ENCODE measurements around the gene BDNF.

DNA sequence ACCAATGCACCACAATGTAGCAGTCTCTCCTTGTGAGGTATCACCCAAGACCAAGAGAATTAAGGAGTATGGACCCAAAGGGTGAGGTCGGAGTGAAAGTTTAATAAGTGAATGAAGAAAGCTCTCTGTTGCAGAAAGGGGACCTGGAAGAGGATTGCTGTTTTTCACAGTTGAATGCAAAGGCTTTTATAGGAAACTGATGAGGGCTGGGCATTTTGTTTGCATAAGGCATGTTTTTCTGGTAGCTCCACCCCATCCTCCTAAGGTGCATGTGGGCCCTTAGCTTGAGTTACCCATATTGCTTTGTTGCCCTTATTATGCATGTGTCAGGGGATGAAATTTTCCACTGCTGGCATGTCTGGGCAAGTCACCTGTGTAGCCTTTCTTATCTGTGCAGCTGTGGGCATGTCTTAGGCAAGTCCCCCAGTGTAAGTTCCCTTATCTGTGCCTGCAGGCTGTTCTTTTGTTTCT is 64.7 kb downstream of the BDNF start:
- TF ChIP-seq, protein P1, sequence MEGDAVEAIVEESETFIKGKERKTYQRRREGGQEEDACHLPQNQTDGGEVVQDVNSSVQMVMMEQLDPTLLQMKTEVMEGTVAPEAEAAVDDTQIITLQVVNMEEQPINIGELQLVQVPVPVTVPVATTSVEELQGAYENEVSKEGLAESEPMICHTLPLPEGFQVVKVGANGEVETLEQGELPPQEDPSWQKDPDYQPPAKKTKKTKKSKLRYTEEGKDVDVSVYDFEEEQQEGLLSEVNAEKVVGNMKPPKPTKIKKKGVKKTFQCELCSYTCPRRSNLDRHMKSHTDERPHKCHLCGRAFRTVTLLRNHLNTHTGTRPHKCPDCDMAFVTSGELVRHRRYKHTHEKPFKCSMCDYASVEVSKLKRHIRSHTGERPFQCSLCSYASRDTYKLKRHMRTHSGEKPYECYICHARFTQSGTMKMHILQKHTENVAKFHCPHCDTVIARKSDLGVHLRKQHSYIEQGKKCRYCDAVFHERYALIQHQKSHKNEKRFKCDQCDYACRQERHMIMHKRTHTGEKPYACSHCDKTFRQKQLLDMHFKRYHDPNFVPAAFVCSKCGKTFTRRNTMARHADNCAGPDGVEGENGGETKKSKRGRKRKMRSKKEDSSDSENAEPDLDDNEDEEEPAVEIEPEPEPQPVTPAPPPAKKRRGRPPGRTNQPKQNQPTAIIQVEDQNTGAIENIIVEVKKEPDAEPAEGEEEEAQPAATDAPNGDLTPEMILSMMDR (conservative IDR thresholded peaks at IDR 0.05; ENCODE audit: low read length), result no peak
- TF ChIP-seq EZH2phosphoT487 (IDR thresholded peaks at IDR 0.05; ENCODE audit: borderline replicate concordance), result no peak
